H1 (cell line): ENCODE results near the gene RNF175. TPM values are rescaled to one million over a fixed set of nuclear protein-coding genes. Genes with fewer than 3 reads are reported as not detected.

Experiments used
- CTBP2 ChIP-seq: IDR thresholded peaks from 2 replicates; pipeline ENCODE4 v1.7.0; 2011; ENCODE audit warnings: borderline replicate concordance, mild to moderate bottlenecking, moderate library complexity, mixed read lengths, low read length; ENCODE audit not compliant: insufficient read depth, insufficient read length
- SIRT6 ChIP-seq: IDR thresholded peaks from one replicate; pipeline ENCODE4 v1.7.1; 2012; ENCODE audit warnings: low read length, inconsistent platforms
- polyA plus RNA-seq, 7 experiments: library from polyadenylated mRNA; depleted of rRNA in 3 of 7; stranded (reverse) in 5 of 7; unstranded in 2 of 7; fragments of >200 nt in 5 of 7; fragments of 200-250 nt in 2 of 7; gene quantifications; 1 replicate in 5 of 7; 2 replicates in 1 of 7; 4 replicates in 1 of 7; pipeline versions ENCODE4 v1.2.1 to v1.2.3, GENCODE V29; 2011 to 2013; ENCODE audit warnings: missing spikeins in 2 of 7, mixed read lengths in 2 of 7
- total RNA-seq: library from RNA; stranded (reverse); fragmentation: NEBNext Ultra II Directional; extraction: Animal tissue kit (Norgen Biotek cat#: 25700); gene quantifications from 2 replicates; pipeline ENCODE4 v1.2.1, GENCODE V29; 2021
- TF ChIP-seq, protein P1 (sequence below): fragments of 300-600 bp; sonication (generic); IDR thresholded peaks from 2 replicates; pipeline ENCODE4 v1.7.1; 2012; ENCODE audit warnings: low read length, moderate library complexity, mild to moderate bottlenecking, inconsistent platforms; ENCODE audit not compliant: insufficient replicate concordance

Gene RNF175
- total and polyA plus RNA-seq, 2 of the 8 experiments (the other 6 are each of a cell fraction or from before 2014, with no cell fraction given) = 7.9 to 9.8 TPM

DNA sequence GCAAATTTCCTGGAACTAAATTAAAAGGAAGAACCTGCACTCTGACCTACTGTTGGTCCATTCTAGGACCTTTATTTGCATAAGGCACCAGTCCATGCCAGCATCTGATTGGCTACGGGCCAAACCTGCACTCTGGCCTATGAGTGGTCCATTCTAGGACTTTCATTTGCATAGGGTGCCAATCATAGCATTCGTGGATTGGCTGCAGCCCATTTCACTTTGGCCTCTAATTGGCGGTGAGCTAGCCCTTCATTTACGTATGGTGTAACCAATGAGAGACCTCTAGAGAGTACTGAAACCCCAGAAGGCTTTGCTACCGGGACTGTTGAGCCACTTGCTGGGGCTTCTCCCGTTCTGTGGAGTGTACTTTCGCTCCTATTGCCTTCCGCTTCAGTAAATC, 6.1 kb upstream of the RNF175 start (continued):
- TF ChIP-seq, protein P1, sequence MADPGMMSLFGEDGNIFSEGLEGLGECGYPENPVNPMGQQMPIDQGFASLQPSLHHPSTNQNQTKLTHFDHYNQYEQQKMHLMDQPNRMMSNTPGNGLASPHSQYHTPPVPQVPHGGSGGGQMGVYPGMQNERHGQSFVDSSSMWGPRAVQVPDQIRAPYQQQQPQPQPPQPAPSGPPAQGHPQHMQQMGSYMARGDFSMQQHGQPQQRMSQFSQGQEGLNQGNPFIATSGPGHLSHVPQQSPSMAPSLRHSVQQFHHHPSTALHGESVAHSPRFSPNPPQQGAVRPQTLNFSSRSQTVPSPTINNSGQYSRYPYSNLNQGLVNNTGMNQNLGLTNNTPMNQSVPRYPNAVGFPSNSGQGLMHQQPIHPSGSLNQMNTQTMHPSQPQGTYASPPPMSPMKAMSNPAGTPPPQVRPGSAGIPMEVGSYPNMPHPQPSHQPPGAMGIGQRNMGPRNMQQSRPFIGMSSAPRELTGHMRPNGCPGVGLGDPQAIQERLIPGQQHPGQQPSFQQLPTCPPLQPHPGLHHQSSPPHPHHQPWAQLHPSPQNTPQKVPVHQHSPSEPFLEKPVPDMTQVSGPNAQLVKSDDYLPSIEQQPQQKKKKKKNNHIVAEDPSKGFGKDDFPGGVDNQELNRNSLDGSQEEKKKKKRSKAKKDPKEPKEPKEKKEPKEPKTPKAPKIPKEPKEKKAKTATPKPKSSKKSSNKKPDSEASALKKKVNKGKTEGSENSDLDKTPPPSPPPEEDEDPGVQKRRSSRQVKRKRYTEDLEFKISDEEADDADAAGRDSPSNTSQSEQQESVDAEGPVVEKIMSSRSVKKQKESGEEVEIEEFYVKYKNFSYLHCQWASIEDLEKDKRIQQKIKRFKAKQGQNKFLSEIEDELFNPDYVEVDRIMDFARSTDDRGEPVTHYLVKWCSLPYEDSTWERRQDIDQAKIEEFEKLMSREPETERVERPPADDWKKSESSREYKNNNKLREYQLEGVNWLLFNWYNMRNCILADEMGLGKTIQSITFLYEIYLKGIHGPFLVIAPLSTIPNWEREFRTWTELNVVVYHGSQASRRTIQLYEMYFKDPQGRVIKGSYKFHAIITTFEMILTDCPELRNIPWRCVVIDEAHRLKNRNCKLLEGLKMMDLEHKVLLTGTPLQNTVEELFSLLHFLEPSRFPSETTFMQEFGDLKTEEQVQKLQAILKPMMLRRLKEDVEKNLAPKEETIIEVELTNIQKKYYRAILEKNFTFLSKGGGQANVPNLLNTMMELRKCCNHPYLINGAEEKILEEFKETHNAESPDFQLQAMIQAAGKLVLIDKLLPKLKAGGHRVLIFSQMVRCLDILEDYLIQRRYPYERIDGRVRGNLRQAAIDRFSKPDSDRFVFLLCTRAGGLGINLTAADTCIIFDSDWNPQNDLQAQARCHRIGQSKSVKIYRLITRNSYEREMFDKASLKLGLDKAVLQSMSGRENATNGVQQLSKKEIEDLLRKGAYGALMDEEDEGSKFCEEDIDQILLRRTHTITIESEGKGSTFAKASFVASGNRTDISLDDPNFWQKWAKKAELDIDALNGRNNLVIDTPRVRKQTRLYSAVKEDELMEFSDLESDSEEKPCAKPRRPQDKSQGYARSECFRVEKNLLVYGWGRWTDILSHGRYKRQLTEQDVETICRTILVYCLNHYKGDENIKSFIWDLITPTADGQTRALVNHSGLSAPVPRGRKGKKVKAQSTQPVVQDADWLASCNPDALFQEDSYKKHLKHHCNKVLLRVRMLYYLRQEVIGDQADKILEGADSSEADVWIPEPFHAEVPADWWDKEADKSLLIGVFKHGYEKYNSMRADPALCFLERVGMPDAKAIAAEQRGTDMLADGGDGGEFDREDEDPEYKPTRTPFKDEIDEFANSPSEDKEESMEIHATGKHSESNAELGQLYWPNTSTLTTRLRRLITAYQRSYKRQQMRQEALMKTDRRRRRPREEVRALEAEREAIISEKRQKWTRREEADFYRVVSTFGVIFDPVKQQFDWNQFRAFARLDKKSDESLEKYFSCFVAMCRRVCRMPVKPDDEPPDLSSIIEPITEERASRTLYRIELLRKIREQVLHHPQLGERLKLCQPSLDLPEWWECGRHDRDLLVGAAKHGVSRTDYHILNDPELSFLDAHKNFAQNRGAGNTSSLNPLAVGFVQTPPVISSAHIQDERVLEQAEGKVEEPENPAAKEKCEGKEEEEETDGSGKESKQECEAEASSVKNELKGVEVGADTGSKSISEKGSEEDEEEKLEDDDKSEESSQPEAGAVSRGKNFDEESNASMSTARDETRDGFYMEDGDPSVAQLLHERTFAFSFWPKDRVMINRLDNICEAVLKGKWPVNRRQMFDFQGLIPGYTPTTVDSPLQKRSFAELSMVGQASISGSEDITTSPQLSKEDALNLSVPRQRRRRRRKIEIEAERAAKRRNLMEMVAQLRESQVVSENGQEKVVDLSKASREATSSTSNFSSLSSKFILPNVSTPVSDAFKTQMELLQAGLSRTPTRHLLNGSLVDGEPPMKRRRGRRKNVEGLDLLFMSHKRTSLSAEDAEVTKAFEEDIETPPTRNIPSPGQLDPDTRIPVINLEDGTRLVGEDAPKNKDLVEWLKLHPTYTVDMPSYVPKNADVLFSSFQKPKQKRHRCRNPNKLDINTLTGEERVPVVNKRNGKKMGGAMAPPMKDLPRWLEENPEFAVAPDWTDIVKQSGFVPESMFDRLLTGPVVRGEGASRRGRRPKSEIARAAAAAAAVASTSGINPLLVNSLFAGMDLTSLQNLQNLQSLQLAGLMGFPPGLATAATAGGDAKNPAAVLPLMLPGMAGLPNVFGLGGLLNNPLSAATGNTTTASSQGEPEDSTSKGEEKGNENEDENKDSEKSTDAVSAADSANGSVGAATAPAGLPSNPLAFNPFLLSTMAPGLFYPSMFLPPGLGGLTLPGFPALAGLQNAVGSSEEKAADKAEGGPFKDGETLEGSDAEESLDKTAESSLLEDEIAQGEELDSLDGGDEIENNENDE = no peak
- TF ChIP-seq SIRT6 (no peak), CTBP2 (no peak)
